Stomach (tissue), 4 donors: Measurements from ENCODE around the gene SULT2B1.

ENCODE experiments used
- CTCF ChIP-seq, 7 experiments: fragments of 450-650 bp in 4 of 7; fragments of 200-600 bp in 3 of 7; sonication (generic) in 3 of 7; IDR thresholded peaks; one replicate each; pipeline ENCODE4 v1.5.1; 2016 to 2019; ENCODE audit warnings: antibody characterized with exemption in 7 of 7, control low read depth in 2 of 7, mild to moderate bottlenecking in 1 of 7
- POLR2AphosphoS5 ChIP-seq, 3 donors: sonication (generic); formaldehyde crosslinking; IDR thresholded peaks; one replicate each; pipeline ENCODE4 v1.6.1; 2016; ENCODE audit warnings: antibody characterized with exemption in 3 of 3

- TF ChIP-seq CTCF (IDR thresholded peaks at IDR 0.05) (no peak), POLR2AphosphoS5 (IDR thresholded peaks at IDR 0.05) (no peak)
These were observed 35.4 kb downstream of the SULT2B1 start for GRCh38 chr19:48587387-48587786.
